ENCODE results near the gene PDZRN3.

PDZRN3 gene

DNA sequence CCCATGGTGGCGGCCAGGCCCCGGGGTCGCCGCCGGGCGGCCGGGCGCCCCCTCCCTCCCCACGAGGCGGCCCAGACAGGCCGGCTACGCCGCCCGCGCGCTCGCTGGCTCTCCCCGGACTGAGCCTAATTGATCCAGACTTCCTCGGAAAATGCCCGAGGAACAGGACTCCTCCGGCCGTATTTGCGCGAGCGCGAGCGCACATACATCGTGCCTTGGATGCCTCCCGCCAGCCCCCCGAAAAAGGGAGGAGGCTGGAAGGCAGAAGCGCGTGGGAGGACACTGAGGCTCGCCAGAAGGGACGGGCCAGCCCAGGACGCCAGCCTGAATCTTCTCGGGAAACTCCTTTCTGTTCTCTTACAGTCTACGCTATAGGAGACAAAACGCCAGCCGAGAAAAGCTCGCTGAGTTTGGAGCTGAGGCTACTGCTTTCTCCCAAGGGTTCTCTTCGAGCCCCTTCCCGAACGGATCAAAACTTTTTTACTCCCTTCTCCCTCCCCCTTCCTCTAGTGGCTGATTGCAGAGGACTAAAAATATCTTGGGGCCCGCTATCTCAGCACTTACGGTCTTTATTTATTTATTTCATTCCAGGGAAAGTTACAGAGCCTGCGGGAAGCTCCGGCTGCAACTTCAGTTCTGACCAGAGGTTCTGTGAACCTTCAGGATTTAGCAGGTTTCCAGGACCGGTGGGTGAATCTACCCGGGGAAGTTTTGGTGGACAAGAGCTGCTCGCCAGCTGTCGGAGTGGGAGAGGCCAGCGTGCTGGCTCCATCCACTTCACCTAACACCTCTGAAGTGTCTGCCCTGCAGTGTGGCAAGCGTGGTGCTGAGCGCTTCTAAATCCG lies at the start of gene PDZRN3:
Gene PDZRN3, minus strand, starts transcription at position 121 of the 845 bp plus-strand sequence.
- peak in 32 of 42 donors; percentile 4 to 62 (median 34) for DNase-seq
- intact Hi-C loops (cut with DNase I) = loop anchor here (10.0 kb wide), 1 partner anchor 110 kb away; no protein-coding TSS in a partner anchor

DNA sequence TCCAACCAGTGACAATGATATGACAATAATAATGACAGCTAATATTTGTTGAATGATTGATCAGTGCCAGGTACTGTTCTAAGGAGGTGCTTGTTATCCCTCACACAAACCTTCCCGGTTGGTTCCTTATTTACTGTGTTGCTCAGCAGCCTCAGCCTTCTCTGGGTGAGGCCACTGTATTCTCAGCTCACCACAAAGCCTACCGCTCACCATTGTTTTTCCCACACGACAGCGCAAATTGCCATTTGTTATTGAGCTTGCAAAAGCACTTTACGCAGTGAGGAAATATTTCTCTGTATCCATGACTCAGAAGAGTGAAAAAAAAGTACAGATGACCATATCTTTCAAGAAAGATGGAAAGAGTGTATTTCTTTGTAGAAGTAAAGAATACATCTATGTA lies 49.5 kb upstream of the PDZRN3 start:
- intact Hi-C loops (cut with DNase I) = no loop called here
- DNase-seq = no peak

DNA sequence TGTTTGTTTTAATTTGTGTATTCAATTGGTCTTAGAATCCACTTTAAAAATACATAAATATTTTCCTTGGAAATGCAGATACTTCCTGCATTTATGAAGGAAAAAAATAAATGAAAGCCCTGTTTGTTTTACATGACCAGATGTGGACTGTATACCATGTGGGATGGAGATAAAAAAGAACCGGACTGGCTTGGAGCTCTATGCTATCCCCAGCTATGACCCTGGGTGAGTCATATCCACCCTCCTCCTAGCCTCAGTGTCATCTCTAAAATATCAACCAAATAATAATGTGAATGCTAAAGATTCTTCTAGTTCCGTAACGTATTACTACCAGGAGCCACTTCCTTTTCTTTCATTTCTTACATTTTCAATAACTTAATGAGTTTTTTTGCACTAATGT lies 44.5 kb upstream of the PDZRN3 start:
- DNase-seq = no peak
- intact Hi-C loops (cut with DNase I) = no loop called here

- intact Hi-C loops (cut with DNase I) = no loop called here
Observed at GRCh38 chr3:73668391-73668790, 43.6 kb upstream of the PDZRN3 start.

DNA sequence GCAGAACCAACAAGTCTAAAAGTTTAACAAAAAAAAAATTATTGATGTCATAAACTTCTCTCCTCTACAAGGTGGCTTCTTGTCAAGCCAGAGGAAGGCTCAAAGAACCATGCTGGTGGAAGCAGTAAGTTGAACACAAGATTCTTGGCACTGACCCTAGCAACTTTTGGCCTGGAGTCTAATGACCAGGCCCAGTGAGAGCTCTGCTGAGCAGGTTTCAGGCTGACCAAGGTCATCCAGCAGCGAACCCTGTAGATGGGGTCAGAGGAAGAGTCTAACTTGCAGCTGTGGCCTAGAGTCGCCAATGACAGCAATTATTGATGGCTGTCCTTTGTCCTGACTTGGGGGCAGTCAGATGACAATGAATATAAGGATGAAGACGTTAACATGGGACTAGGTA lies 43.1 kb upstream of the PDZRN3 start:
- intact Hi-C loops (cut with DNase I) = no loop called here
- DNase-seq = no peak

More at GRCh38 chr3:73668391-73668790, 43.6 kb upstream of the PDZRN3 start:
- DNase-seq = no peak

DNA sequence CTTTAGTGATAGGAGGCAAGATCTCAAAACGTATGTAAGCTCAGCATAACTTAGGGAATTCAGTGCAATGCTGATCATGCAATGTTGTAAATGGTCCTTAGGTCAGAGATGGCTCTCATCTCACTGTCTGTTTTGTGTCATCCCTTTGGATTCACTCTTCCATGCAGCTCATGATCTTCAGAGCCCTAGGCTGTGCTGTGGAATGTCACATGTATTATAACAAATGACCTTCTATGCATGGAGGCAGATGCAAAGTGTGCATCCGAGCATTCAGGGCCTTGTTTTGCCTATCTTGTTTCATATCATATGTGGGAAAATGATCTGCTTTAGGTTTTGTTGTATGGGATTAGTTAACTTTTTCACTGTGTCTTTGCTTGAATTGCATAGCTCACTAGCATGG lies 40.5 kb upstream of the PDZRN3 start:
- DNase-seq = no peak
- intact Hi-C loops (cut with DNase I) = no loop called here

GRCh38 chr3:73664389-73664788 lies 39.6 kb upstream of the PDZRN3 start:
- no peak for DNase-seq
- intact Hi-C loops (cut with DNase I) = no loop called here

GRCh38 chr3:73663495-73663894 lies 38.8 kb upstream of the PDZRN3 start:
- intact Hi-C loops (cut with DNase I) = no loop called here

DNA sequence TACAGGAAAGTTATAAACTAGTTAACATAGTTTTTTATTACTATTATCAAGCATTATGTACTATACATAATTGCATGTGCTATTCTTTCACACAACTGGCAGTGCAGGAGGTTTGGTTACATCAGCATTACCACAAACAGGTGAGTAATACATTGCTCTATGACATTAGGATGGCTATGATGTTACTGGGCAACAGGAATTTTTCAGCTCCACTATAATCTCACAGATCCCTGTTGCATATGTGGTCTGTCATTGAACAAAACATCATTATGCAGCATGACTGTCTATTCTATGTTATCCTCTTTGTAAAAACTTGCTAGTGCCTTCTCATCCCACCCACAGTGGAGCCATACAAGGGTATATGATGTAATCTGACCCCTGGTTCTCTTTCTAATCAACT lies 36.5 kb upstream of the PDZRN3 start:
- intact Hi-C loops (cut with DNase I) = no loop called here
- no peak for DNase-seq

More at GRCh38 chr3:73663495-73663894, 38.8 kb upstream of the PDZRN3 start:
- DNase-seq = no peak

- no peak for DNase-seq
- intact Hi-C loops (cut with DNase I) = no loop called here
Observed at GRCh38 chr3:73658227-73658626, 33.5 kb upstream of the PDZRN3 start.

DNA sequence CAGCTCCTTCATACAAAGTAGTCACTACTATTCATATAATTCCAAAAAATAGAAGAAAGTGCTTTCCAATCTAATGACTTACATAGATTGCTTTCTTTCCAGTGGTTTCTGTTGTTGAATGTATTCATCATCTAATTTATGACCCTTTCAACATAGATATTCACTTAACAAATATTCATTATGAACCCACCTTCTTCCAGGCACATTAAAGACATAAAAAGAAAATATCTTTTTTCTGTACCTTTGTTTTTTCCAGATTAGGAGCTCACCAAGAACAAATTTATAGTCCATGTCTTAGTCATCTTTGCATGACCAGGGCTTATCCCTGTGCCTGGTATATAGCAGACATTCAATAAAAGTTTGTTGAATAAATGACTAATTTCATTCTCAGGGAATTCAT lies 32.4 kb upstream of the PDZRN3 start:
- DNase-seq = no peak
- intact Hi-C loops (cut with DNase I) = no loop called here

- no peak for DNase-seq
- intact Hi-C loops (cut with DNase I) = no loop called here
Observed at GRCh38 chr3:73656241-73656890, 31.6 kb upstream of the PDZRN3 start.

DNA sequence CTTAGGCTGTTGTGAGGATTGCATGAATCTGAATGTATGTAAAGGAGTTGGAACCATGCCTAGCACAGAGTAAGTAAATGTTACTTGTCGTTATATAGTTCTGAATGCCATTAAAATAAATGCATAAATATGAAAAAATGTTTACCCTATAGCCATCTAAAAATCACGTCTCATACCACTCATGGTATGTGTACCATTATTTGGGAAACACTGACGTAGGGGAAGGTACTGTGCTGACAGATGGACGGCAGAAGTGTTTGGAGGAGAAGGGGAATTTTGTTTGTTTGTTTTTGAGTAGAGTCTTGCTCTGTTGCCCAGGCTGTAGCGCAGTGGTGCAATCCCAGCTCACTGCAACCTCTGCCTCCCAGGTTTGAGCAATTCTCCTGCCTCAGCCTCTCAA lies 30.5 kb upstream of the PDZRN3 start:
- intact Hi-C loops (cut with DNase I) = no loop called here
- DNase-seq = no peak

DNA sequence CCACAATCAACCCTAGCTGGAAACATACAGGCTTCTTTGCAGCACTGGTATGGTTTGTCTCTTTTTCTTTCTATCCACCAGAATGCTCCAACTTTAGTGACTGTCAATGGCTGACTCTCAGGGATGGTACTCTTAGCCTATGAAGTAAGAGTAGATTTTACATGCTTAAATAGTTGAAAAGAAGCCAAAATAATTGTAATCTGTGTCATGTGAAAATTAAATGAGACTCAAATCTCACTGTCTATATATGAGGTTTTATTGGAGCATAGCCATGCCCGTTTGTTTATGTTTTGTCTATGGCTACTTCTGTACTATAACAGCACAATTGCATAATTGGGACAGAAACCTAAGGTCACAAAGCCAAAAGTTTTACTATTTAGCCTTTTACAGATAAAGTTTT lies 29.1 kb upstream of the PDZRN3 start:
- no peak for DNase-seq
- intact Hi-C loops (cut with DNase I) = no loop called here

- intact Hi-C loops (cut with DNase I) = no loop called here
- DNase-seq = no peak
Observed at GRCh38 chr3:73653351-73653750, 28.6 kb upstream of the PDZRN3 start.

GRCh38 chr3:73652896-73653295 lies 28.2 kb upstream of the PDZRN3 start:
- intact Hi-C loops (cut with DNase I) = no loop called here
- DNase-seq = no peak

- DNase-seq = no peak
- intact Hi-C loops (cut with DNase I) = no loop called here
Observed at GRCh38 chr3:73637042-73637441, 12.3 kb upstream of the PDZRN3 start.

- intact Hi-C loops (cut with DNase I) = no loop called here
- DNase-seq = no peak
Observed at GRCh38 chr3:73635254-73635653, 10.5 kb upstream of the PDZRN3 start.

- no peak for DNase-seq
- intact Hi-C loops (cut with DNase I) = no loop called here
Observed at GRCh38 chr3:73633916-73634344, 9.2 kb upstream of the PDZRN3 start.

DNA sequence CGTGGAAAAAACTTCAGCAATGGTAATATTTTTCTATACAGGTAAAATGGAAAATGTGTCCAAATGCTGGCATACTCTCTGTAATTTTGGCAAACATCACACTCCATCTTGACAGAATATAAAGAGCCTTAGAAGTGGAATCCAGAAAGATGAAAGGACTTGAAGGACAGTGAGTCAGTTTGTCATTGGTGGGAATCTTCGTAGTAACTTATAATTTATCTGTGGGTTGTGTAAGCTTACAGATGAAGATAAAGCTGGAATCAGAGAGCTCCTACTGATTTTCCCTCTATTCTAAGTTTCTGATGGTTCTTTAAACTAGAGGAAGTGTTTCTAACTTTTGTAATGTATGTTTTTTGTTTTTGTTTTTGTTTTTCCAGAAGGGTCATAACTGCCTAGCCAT lies 8.7 kb upstream of the PDZRN3 start:
- DNase-seq = no peak
- intact Hi-C loops (cut with DNase I) = no loop called here

- intact Hi-C loops (cut with DNase I) = loop anchor here (10.0 kb wide), 1 partner anchor 111 kb away; no protein-coding TSS in a partner anchor
- DNase-seq = no peak
Observed at GRCh38 chr3:73626106-73626505, 1.4 kb upstream of the PDZRN3 start.

Data from head of caudate nucleus (tissue), 42 donors.